Measurements from ENCODE around the gene HHIP.

Gene HHIP

GRCh38 chr4:144709159-144709558 lies 63.2 kb downstream of the HHIP start:
- peak; percentile 32 for DNase-seq (ENCODE audit: low read depth, low spot score)

GRCh38 chr4:144709793-144710525 lies 64.0 kb downstream of the HHIP start:
- DNase-seq (ENCODE audit: low read depth, low spot score): no peak

- DNase-seq (ENCODE audit: low read depth, low spot score): no peak
Measured at GRCh38 chr4:144710526-144710912, 64.6 kb downstream of the HHIP start.

GRCh38 chr4:144711700-144712456 lies 65.9 kb downstream of the HHIP start:
- DNase-seq (ENCODE audit: low read depth, low spot score): no peak

GRCh38 chr4:144712775-144713174 lies 66.8 kb downstream of the HHIP start:
- no peak for DNase-seq (ENCODE audit: low read depth, low spot score)

GRCh38 chr4:144714166-144714565 lies 68.2 kb downstream of the HHIP start:
- DNase-seq (ENCODE audit: low read depth, low spot score): no peak

GRCh38 chr4:144715230-144715629 lies 69.3 kb downstream of the HHIP start:
- DNase-seq (ENCODE audit: low read depth, low spot score): no peak

- DNase-seq (ENCODE audit: low read depth, low spot score): no peak
Measured at GRCh38 chr4:144716778-144717177, 70.8 kb downstream of the HHIP start.

- DNase-seq (ENCODE audit: low read depth, low spot score): no peak
Measured at GRCh38 chr4:144718958-144719512, 73.1 kb downstream of the HHIP start.

- no peak for DNase-seq (ENCODE audit: low read depth, low spot score)
Measured at GRCh38 chr4:144720491-144720890, 74.5 kb downstream of the HHIP start.

GRCh38 chr4:144721994-144722393 lies 76.0 kb downstream of the HHIP start:
- DNase-seq (ENCODE audit: low read depth, low spot score): no peak

- DNase-seq (ENCODE audit: low read depth, low spot score): no peak
Measured at GRCh38 chr4:144723471-144723870, 77.5 kb downstream of the HHIP start.

- no peak for DNase-seq (ENCODE audit: low read depth, low spot score)
Measured at GRCh38 chr4:144729175-144729574, 83.2 kb downstream of the HHIP start.

- no peak for DNase-seq (ENCODE audit: low read depth, low spot score)
Measured at GRCh38 chr4:144732584-144733428, 86.8 kb downstream of the HHIP start.

GRCh38 chr4:144733566-144733965 lies 87.6 kb downstream of the HHIP start:
- no peak for DNase-seq (ENCODE audit: low read depth, low spot score)

GRCh38 chr4:144734522-144734921 lies 88.6 kb downstream of the HHIP start:
- no peak for DNase-seq (ENCODE audit: low read depth, low spot score)

- no peak for DNase-seq (ENCODE audit: low read depth, low spot score)
Measured at GRCh38 chr4:144738649-144739048, 92.7 kb downstream of the HHIP start.

- no peak for DNase-seq (ENCODE audit: low read depth, low spot score)
Measured at GRCh38 chr4:144739511-144740033, 93.6 kb downstream of the HHIP start.

- DNase-seq (ENCODE audit: low read depth, low spot score): no peak
Measured at GRCh38 chr4:144740316-144740715, 94.4 kb downstream of the HHIP start.

- no peak for DNase-seq (ENCODE audit: low read depth, low spot score)
Measured at GRCh38 chr4:144748814-144749555, 103.0 kb downstream of the HHIP start.

- no peak for DNase-seq (ENCODE audit: low read depth, low spot score)
Measured at GRCh38 chr4:144750348-144750747, 104.4 kb downstream of the HHIP start.
